Loucy (cell line): Measurements from ENCODE around the gene ADGRL1.
"Not testable (repeated sequence)": the region's sequence is repeated elsewhere in the genome, so short reads cannot be mapped to it uniquely, and the experiment has no call there.

Source experiments
- H2AFZ ChIP-seq: fragments of 200-600 bp; sonication (generic); 2 replicates; pipeline ENCODE4 v1.6.0; 2016; ENCODE audit warnings: antibody characterized with exemption, mild to moderate bottlenecking, low read length, moderate library complexity
- H3F3A ChIP-seq: fragments of 200-600 bp; 2 replicates; pipeline ENCODE4 v1.6.0; 2016; ENCODE audit warnings: antibody characterized with exemption, low read depth, mild to moderate bottlenecking
- H3K27me3 ChIP-seq: fragments of 200-600 bp; sonication (generic); 2 replicates; pipeline ENCODE4 v1.6.1; 2014; ENCODE audit warnings: low read length, mild to moderate bottlenecking; ENCODE audit not compliant: insufficient read depth, poor library complexity, severe bottlenecking
- H3K36me3 ChIP-seq: fragments of 200-600 bp; sonication (generic); 2 replicates; pipeline ENCODE4 v1.6.1; 2016; ENCODE audit warnings: low read length; ENCODE audit not compliant: insufficient read depth
- H3K4me1 ChIP-seq: fragments of 200-600 bp; sonication (generic); 2 replicates; pipeline ENCODE4 v1.5.1; 2014; ENCODE audit warnings: low read length, mild to moderate bottlenecking; ENCODE audit not compliant: insufficient read depth, poor library complexity, severe bottlenecking
- H3K4me2 ChIP-seq: fragments of 200-600 bp; sonication (generic); 2 replicates; pipeline ENCODE4 v1.6.0; 2014; ENCODE audit warnings: antibody characterized with exemption, low read length, low read depth, mild to moderate bottlenecking; ENCODE audit not compliant: poor library complexity, severe bottlenecking
- H3K4me3 ChIP-seq: fragments of 200-600 bp; sonication (generic); 2 replicates; pipeline ENCODE4 v1.5.1; 2014; ENCODE audit warnings: low read length, mild to moderate bottlenecking, mixed read lengths; ENCODE audit not compliant: poor library complexity, severe bottlenecking
- H3K79me2 ChIP-seq: fragments of 200-600 bp; sonication (generic); 2 replicates; pipeline ENCODE4 v1.6.1; 2014; ENCODE audit warnings: low read length; ENCODE audit not compliant: insufficient read depth
- H3K9ac ChIP-seq: fragments of 200-600 bp; sonication (generic); 2 replicates; pipeline ENCODE4 v1.6.0; 2014; ENCODE audit warnings: mild to moderate bottlenecking, low read depth, low read length, moderate library complexity; ENCODE audit not compliant: poor library complexity, severe bottlenecking
- H3K9me2 ChIP-seq: fragments of 200-600 bp; sonication (generic); replicated peaks from 2 replicates; pipeline ENCODE4 v1.6.1; 2016; ENCODE audit warnings: low read depth, low read length, mixed read lengths
- H3K9me3 ChIP-seq: fragments of 200-600 bp; sonication (generic); 2 replicates; pipeline ENCODE4 v1.6.1; 2014; ENCODE audit warnings: mild to moderate bottlenecking, antibody characterized with exemption, low read length, low read depth; ENCODE audit not compliant: insufficient read depth
- H4K20me1 ChIP-seq: fragments of 200-600 bp; sonication (generic); 2 replicates; pipeline ENCODE4 v1.6.0; 2014; ENCODE audit warnings: antibody characterized with exemption, low read length, mild to moderate bottlenecking; ENCODE audit not compliant: insufficient read depth, poor library complexity, severe bottlenecking
- EZH2phosphoT487 ChIP-seq: fragments of 200-600 bp; IDR thresholded peaks from 2 replicates; pipeline ENCODE4 v1.6.1; 2018; ENCODE audit warnings: antibody characterized with exemption, mild to moderate bottlenecking, moderate library complexity, borderline replicate concordance
- TF ChIP-seq, protein P1 (sequence below): fragments of 200-600 bp; sonication (generic); conservative IDR thresholded peaks from 2 replicates; pipeline ENCODE4 v1.5.1; 2014; ENCODE audit warnings: mild to moderate bottlenecking, antibody characterized with exemption, low read length

The ADGRL1 gene

GRCh38 chr19:14214580-14214979 is 8.6 kb upstream of the ADGRL1 start:
- no peak overlapping the region for H3K4me2 ChIP-seq
- H3K9ac ChIP-seq, result no peak overlapping the region
- TF ChIP-seq, protein P1, sequence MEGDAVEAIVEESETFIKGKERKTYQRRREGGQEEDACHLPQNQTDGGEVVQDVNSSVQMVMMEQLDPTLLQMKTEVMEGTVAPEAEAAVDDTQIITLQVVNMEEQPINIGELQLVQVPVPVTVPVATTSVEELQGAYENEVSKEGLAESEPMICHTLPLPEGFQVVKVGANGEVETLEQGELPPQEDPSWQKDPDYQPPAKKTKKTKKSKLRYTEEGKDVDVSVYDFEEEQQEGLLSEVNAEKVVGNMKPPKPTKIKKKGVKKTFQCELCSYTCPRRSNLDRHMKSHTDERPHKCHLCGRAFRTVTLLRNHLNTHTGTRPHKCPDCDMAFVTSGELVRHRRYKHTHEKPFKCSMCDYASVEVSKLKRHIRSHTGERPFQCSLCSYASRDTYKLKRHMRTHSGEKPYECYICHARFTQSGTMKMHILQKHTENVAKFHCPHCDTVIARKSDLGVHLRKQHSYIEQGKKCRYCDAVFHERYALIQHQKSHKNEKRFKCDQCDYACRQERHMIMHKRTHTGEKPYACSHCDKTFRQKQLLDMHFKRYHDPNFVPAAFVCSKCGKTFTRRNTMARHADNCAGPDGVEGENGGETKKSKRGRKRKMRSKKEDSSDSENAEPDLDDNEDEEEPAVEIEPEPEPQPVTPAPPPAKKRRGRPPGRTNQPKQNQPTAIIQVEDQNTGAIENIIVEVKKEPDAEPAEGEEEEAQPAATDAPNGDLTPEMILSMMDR, result no peak
- no peak for TF ChIP-seq EZH2phosphoT487
- H3K4me1 ChIP-seq, result no peaks in the 10 kb centered on the region
- no peaks in the 10 kb centered on the region for H3K9me3 ChIP-seq
- H3K79me2 ChIP-seq, result no peaks in the 10 kb centered on the region
- no peaks in the 10 kb centered on the region for H4K20me1 ChIP-seq
- H3K9me2 ChIP-seq, result no peaks in the 10 kb centered on the region
- no peaks in the 10 kb centered on the region for H3K27me3 ChIP-seq
- no peak overlapping the region for H2AFZ ChIP-seq
- H3K4me3 ChIP-seq, result no peak overlapping the region
- H3K36me3 ChIP-seq, result no peaks in the 10 kb centered on the region
- no peaks in the 10 kb centered on the region for H3F3A ChIP-seq

GRCh38 chr19:14210182-14210581 is 4.2 kb upstream of the ADGRL1 start:
- H3K9me2 ChIP-seq, H3K4me3 ChIP-seq, H3K4me2 ChIP-seq, H3K36me3 ChIP-seq, H2AFZ ChIP-seq, H3K4me1 ChIP-seq, H4K20me1 ChIP-seq, H3K27me3 ChIP-seq, H3K9ac ChIP-seq, H3K9me3 ChIP-seq, H3K79me2 ChIP-seq, H3F3A ChIP-seq: not testable (repeated sequence)

DNA sequence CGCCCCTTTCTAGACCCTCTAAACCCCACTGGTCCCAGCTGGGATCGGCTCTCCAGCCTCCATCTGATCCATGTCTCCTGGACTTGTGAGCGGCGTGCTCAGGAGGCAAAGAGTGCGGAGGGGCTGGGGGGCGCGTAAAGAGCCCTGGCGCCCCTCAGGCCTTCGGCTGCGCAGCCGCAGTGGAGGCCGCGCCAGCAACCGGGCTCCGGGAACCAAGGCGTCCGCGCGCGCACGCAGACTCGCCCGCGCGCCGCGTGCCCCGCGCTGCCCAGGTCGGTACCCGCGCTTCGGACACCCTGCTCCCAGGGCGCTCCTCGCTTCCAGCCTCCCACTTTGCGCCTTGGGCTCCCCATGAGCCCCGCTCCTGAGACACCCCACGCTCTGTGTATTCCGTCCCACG is 3.4 kb upstream of the ADGRL1 start:
- H3K27me3 ChIP-seq, H3K9me3 ChIP-seq, H2AFZ ChIP-seq, H3K9me2 ChIP-seq, H3K36me3 ChIP-seq, H3K4me1 ChIP-seq, H4K20me1 ChIP-seq, H3K4me2 ChIP-seq, H3F3A ChIP-seq, H3K9ac ChIP-seq, H3K4me3 ChIP-seq: not testable (repeated sequence)
- peaks cover 17% of the 10 kb centered on the region for H3K79me2 ChIP-seq

- H3K9me3 ChIP-seq, H3K4me1 ChIP-seq, H2AFZ ChIP-seq, H3K27me3 ChIP-seq, H3F3A ChIP-seq, H3K9ac ChIP-seq, H3K36me3 ChIP-seq, H3K4me3 ChIP-seq, H3K9me2 ChIP-seq, H4K20me1 ChIP-seq: not testable (repeated sequence)
- H3K79me2 ChIP-seq, result peaks cover 20% of the 10 kb centered on the region
- H3K4me2 ChIP-seq, result peak overlapping the region; percentile 81
These were observed 2.5 kb upstream of the ADGRL1 start for GRCh38 chr19:14208496-14208895.

DNA sequence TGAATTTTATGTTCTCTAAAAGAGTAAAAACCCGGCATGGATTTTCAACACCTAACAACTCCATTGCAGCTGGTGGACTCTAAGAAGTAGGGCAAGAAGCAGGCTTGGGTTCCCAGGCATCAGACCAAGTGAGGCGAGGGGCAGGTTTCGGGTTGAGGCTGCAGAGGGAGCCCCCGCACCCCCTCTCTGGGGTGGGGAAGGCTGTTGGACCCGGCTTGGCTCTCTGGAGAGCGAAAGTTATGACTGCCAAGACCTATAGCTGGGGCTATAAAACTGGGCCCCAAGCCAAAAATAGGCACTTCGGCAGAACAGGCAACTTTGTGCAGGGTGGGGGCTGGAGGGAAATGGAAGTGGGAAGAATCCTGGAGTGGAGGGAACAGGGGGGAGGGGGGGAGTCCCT is 1.8 kb upstream of the ADGRL1 start:
- Histone ChIP-seq H3K4me3 (peak overlapping the region; percentile 90), H3K79me2 (peaks cover 26% of the 10 kb centered on the region), H3K4me2 (peak overlapping the region; percentile 81), H2AFZ (peak overlapping the region; percentile 94), H3K9ac (peak overlapping the region; percentile 93)
- H3F3A ChIP-seq, H3K9me3 ChIP-seq, H3K36me3 ChIP-seq, H4K20me1 ChIP-seq, H3K9me2 ChIP-seq, H3K27me3 ChIP-seq, H3K4me1 ChIP-seq: not testable (repeated sequence)

DNA sequence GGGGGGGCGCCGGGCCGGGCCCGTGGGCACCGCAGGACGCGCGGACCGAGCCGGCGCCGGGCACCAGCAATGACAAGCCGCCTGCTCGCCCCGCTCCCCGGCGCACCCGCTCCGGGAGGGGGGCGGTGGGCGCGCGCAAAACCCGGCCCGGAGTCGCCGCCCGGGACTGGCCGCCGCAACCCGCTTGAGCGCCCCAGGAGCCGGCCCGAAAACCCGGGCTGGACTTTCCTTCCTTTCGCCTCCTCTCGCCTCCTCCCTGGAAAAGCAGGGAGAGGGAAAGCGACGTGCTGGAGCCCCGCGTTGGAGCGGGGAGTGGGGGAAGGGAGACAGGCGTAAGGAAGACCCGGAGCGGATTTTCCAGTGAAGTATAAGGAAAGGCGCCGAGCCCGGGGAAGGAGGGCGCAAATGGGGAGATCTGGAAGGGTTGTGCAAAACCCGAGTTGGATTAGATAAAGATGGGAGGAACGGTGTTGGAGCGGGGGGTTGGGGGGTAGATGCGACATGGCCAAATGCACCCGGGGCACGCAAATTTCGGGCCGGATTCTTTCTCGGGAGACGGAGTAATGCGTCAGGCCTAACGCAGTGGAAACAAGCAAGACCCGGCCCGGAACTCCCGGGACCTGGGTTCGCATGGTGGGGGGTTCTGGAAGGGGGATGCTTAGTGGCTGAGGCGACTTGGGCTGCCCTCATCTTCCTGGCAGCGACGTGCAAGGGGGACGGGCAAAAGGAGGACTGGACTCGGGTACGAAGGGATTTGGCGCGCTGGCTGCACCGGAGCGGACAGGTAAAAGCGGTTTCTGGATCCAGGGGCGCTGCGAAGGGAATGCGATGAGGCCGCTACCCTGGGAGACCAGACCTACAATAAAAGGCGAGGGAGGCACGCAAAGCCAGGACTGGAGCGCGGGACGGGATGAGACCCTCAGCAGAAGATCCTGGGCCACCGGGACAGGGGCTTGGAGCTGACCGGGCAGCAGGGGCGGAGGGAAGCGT is 1.1 kb upstream of the ADGRL1 start:
- H3K27me3 ChIP-seq, H3K4me1 ChIP-seq, H3F3A ChIP-seq, H3K9me3 ChIP-seq, H3K36me3 ChIP-seq, H4K20me1 ChIP-seq, H3K9me2 ChIP-seq: not testable (repeated sequence)
- Histone ChIP-seq H3K79me2 (peaks cover 31% of the 10 kb centered on the region), H3K9ac (peak overlapping the region; percentile 93), H3K4me2 (peak overlapping the region; percentile 81), H2AFZ (peak overlapping the region; percentile 94), H3K4me3 (peak overlapping the region; percentile 90)
